ENCODE measurements around the gene SMAP2.
"Not testable (repeated sequence)": the region's sequence is repeated elsewhere in the genome, so short reads cannot be mapped to it uniquely, and the experiment has no call there.

The SMAP2 gene

DNA sequence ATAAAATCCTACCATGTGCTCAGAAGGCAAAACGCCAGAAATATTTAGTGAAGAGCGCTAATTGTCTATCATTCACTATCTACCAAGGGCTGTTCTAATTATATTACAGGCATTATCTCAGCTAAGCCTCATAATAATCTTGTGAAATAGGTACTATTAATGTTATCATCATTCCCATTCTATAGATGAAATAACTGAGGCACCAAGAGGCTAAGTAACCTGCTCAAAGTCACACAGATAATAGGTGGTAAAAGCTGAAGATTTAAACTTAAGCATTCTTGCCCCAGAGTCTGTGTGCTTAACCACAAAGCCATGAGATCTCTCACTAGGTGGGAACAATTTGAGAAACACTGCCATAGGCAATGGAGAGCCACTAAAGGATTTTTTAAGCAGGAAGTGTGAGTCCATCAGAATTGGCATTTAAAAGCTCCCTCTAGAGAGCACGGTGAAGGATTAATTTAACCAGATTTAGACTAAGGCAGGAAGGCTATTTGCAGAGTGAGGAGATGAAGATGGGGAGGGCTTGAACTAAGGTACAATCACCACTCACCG lies 1.7 kb upstream of the SMAP2 start:
- in situ Hi-C loops (cut with MboI; ENCODE audit: low sequenced_read_pairs), result no loop called here

DNA sequence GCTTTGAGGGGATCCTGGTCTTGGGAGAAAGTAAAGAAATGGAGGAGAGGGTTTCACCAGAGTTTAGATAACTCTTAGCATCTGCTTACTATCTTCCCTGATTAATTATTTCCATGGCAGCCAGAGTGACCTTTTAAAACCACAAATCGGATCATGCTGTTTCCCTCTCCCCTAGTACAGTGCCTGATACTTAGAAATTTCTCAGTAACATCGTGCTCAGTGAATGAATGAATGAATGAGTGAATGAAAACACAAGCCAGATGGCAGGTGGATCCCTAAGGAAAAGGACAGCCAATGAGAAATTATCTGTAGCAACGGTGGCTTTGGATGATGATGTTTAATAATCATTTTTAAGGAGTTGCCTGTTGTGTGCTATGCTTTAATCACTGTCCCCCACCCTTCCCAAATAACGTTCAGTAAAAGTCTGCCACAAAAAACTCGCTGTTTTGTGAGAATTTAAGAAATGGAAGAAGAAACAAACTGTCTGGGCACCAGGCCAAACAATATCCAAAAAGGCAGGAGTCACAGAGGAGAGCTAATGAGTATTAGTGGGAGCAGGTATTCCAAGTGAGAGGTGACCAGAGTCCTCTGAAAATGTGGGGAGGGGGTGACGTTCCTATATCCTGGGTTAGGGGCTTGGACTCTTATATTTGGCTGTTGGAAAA lies 737 bp upstream of the SMAP2 start:
- in situ Hi-C loops (cut with MboI; ENCODE audit: low sequenced_read_pairs), result no loop called here

DNA sequence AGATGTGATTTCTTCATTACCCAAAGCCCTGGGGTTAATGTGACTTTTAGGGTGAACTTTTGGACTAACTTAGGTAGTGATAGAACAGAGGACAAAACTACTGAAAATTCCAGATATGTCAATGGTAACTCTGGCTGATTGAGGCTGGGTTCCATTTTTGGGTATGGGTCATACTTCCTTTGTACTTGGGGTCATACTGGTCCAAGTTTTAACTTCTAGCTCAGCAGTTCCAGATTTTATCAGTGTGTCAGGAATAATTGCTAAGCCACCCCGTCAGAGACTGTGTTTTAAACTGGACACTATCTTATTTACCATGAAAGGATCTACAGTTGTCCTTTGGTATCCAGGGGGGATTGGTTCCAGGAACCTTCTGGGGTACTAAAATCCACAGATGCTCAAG lies 4.0 kb downstream of the SMAP2 start:
- in situ Hi-C loops (cut with MboI; ENCODE audit: low sequenced_read_pairs), result no loop called here

DNA sequence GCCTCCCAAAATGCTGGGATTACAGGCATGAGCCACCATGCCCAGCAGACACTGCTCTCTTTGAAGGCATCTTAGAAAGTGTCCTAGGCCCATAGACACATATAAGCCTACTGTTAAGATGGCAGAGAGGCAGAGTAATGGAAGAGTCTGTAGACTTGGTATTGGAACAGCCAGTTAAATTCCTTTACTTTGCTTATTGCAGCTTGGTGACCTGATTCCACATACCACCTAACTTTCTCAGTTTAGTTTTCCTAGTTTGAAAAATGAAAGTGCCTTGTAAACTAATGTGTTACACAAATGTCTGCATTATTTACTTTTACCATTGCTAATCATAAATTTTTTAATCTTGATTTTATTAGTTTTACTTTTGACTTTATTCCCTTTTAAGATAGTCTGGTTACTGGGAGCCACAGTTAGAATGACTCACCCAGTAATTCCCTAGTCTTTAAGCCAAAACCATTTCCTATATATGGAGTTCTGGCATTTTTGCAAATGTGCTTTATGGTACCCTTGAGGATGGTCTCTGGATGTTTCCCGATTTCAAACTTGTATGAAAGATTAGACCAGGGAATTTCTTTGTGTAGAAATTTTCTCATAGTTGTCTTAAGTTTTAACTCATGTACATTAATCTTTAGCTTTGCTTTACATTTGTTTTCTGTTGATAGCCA lies 6.4 kb downstream of the SMAP2 start:
- in situ Hi-C loops (cut with MboI; ENCODE audit: low sequenced_read_pairs), result no loop called here

DNA sequence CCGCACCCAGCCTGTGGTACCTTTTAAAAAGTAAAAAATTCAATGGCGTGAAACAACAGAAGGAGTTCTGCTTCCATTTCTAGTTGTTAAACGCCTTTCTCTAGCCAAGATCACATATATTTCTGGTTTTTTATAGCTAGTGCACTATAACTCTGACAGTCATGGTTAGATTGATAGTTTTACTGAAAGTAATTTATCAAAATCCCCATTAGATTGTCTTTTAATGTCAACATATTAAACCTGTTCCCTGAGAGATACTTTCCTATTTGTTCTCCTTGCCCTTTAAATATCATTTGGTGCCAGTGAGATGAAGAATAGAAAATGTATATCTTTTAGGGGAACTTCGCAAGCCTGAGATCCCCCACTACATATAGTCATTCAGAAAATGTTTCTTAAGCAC lies 7.3 kb downstream of the SMAP2 start:
- in situ Hi-C loops (cut with MboI; ENCODE audit: low sequenced_read_pairs), result no loop called here

DNA sequence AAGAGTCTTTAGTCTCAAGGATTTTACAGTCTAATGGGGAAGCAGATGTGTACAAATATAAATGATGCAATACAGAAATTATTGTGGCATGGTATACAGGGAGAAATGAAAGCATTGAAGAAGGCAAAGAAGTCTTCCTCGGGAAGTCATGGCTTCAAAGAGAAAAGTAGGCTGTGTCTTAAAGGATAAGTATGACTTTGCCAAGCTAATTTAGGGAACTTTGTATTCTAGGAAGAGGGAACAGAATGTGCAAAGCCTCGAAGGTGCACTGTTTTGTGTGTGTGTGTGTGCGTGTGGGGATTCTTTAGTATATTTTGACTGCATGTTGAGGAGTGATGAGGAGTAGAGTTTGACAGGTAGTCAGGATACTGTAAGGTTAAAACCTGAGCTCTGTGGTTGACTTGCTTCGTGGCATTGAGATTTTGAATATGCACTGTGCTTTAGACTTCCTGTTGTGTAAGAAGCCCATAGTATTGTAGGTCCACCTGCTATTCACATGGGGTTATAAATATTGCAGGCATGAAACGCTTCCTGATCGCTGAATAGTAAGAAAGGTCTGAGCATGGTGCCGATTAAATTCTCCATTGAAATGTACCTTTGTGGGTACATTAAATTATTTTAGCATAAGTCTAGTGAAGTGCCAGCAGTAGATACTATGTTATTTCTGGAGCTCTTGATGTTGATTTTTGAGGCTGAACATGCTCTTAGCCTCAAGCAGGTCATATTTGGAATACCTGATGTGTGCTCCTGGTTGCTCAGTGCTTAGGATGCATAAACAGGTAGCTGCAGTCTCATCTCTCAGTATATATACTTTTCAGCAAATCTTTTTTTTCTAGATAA lies 8.0 kb downstream of the SMAP2 start:
- in situ Hi-C loops (cut with MboI; ENCODE audit: low sequenced_read_pairs), result no loop called here

DNA sequence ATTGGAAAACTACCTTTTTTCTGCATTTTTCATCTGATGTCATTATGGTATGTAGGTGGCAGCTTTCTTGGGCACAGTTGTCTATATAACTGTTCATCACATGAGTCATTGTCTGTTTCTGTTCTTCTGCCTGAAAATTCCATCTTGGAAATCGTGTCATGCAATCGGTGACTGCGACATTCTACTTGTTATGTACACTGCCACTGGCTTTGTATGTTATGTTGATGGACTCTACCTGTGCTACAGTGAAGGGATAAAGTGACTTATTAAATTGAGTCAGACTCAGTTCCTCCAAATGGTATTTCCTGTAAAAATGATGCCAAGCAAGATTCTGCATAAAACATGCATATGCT lies 8.6 kb downstream of the SMAP2 start:
- in situ Hi-C loops (cut with MboI; ENCODE audit: low sequenced_read_pairs), result no loop called here

DNA sequence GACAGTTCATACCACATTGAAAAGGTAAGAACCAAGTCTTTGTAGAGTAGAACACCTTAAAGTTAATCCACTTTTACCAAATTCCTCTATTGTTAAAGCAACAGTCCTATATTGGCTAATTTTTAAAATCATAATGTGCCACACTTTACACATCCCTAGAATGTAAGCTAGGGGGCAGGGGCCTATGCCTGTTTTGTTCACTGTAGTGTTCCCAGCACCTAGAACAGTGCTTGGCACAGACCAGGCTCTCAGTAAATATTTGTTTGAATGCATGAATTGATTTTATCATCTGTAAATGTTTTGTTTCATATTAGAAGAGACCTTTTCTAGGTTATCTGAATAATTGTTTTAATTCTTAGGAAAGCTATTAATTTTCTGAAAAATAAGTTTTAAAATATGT lies 9.1 kb downstream of the SMAP2 start:
- in situ Hi-C loops (cut with MboI; ENCODE audit: low sequenced_read_pairs), result no loop called here

DNA sequence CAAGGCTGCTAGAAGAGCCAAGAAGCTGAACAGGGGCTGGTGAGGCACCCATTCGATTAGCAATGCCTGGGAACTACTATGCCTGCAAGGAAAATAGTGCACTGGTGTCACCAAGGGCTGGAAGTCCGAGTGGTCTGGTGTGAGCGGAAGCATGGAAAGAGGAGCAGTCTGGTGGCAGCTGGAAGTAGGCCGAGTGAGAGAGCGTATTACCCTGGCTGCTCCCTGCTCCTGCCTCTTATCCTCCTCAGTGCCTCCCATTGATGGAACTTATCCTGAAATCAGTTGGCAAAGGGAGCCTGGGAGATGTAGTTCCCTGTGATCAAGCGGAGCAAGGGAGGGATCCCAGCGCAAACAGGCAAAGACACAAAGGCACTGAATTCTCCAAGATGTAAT lies 9.6 kb downstream of the SMAP2 start:
- in situ Hi-C loops (cut with MboI; ENCODE audit: low sequenced_read_pairs), result no loop called here

DNA sequence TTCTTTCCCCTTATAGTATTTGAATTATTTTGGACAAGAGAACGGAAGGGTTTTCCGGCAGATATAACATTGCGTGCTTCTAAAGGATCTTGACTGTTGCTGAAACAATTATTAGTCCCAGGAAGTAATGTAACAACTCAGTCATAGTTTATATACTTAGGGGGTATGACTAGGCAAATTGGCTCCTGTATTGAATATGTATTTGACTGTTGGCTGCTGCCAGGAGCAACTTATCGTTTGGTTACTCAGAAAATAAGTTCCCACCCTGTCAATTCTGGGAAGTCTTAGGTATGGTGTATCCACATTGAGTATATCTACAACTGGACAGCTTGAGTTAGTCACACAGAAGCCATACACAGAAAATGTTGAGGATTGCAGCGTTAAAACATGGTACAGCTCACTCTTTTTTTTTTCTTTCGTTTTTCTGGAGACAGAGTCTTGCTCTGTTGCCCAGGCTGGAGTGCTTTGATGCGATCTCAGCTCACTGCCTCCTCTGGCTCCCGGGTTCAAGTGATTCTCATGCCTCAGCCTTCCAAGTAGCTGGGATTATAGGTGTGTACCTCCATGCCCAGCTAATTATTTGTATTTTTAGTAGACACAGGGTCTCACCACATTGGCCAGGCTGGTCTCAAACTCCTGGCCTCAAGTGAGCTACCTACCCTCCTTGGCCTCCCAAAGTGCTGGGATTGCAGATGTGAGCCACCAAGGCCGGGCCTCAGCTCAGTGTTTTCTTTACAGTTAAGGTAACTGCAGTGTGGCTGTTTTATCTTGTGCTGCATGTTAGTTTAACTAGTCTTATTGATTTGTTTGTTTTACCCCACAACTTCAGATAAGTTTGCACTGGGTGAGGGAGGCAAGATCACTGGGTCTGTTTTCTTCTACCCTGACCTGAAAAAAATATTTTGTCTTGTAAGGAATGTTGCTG lies 10.2 kb downstream of the SMAP2 start:
- in situ Hi-C loops (cut with MboI; ENCODE audit: low sequenced_read_pairs), result no loop called here

DNA sequence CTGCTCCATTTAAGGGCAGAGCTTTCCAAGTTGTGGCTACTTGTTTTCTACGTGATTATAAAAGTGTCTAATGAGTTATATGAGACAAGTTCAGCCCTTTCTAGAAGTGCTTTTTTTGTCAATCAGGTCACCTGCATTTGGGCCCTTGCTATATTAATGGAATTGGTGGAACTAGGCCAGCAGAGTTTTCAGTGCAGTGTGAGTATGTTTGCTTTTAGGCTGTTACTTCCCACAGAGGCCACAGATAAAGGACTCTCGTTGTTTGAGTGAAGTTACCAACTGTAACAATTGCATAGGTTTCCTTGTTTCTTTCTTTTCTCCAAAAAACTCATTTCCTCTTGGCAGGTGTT lies 10.9 kb downstream of the SMAP2 start:
- in situ Hi-C loops (cut with MboI; ENCODE audit: low sequenced_read_pairs), result no loop called here

DNA sequence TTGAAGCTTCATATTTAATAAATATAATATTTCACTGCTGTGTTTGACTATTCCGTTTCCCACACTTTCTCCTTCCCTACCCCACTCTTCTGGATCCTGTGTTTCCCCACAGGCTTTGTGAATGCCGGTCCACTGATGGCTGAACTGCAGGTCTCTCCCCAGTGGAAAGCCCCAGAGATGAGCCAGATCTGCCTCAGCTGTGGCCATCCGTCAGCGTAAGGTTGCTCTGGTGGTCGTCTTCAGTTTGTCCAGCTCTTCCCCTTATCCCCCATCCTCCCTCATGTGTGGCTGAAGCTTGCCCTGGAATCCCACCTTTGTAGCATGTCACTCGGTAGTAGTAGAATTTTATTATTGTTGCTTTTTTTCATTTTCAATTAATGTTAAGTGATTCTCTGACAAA lies 11.4 kb downstream of the SMAP2 start:
- in situ Hi-C loops (cut with MboI; ENCODE audit: low sequenced_read_pairs), result no loop called here

DNA sequence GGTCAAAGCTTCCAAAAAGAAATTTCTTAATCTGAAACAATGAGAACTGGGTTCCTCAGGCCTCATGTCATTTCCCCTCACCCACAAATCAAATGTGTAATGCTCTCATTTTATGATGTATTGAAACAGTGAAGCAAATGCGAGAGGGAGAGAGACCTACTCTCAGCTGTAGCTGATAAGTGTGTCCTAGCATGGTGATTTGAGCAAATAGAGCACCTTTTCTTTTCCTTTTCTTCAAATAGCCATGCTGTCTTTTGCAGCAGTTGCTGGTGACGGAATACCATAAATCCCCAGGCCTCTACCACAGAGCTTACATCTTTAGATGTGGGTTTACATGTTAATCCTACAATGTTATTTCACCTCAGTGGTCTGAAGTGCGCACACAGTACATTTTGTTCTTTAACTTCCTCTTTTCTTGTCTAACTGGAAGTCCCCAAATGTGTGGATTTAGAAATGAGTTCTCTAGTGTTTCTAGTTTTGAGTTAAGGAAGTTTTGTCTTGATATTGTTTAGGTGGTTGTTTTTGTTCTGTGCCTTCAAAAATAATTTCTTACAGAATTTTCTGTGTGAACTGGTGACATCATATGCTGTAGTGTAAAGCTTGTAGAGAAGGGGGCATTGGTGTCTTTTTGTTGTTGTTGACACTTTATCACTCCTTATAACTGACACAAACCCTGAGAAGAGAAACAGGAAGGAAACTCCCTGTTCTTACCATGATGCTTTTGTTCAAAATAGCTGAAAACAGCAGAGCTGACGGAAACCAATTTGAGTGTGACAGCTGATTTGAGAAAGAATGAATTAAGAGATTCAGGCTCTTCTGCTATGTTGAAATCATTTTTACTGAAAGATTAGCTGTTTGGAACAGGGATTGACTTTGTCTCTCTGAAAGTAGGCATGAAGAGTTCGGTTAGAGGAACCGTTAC lies 12.2 kb downstream of the SMAP2 start:
- in situ Hi-C loops (cut with MboI; ENCODE audit: low sequenced_read_pairs), result no loop called here

DNA sequence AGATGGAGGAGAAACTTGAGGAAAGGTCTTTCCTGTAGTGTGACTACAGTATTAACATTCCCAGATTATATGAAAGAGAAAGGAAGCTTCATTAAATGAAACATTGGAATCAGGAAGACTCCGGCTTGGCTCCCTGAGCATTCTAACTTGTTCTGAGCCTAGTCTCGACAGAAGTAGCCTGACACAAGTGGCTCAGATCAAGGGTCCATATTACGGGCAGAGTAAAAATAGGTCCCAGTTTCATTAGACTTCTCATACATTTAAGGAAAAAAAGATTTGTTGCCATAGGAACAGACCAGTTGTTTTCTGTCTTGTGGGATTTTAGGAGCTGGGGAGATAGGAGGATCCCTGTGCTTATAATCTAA lies 12.8 kb downstream of the SMAP2 start:
- in situ Hi-C loops (cut with MboI; ENCODE audit: low sequenced_read_pairs), result no loop called here

DNA sequence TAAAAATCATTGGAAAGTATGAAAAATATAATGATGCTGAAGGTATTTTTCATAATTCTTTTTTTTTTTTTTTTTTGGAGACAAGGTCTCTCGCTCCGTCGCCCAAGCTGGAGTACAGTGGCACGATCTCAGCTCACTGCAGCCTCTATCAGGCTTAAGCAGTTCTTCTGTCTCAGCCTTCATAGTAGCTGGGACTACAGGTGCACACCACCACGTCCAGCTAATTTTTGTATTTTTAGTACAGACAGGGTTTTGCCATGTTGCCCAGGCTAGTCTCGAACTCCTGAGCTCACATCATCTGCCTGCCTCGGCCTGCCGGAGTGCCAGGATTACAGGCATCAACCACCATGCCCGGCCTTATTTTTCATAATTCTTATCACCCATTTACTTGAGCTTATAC lies 13.3 kb downstream of the SMAP2 start:
- in situ Hi-C loops (cut with MboI; ENCODE audit: low sequenced_read_pairs), result no loop called here

DNA sequence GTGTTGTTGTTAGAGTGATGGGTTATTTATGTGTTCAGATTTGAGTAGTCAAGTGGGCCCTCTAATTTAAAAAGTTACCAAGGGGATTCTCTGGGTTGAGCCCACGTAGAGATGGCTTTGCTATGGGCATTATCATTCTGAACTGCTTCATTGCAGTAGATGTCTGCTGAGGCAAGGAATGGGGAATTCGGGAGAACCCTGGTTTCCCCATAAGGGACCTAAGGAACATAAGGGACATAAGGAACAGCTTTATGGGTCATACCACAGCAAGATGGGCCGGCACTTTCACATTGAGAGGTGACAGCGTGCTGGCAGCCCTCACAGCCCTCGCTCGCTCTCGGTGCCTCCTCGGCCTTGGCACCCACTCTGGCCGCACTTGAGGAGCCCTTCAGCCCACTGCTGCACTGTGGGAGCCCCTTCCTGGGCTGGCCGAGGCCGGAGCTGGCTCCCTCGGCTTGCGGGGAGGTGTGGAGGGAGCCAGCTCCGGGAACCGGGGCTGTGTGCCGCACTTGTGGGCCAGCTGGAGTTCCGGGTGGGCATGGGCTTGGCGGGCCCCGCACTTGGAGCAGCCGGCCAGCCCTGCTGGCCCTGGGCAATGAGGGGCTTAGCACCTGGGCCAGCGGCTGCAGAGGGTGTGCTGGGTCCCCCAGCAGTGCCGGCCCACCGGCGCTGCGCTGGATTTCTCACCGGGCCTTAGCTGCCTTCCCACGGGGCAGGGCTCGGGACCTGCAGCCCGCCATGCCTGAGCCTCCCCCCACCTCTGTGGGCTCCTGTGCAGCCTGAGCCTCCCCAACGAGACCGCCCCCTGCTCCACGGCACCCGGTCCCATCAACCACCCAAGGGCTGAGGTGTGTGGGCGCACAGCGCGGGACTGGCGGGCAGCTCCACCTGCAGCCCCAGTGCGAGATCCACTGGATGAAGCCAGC lies 14.1 kb downstream of the SMAP2 start:
- in situ Hi-C loops (cut with MboI; ENCODE audit: low sequenced_read_pairs), result not testable (repeated sequence)

DNA sequence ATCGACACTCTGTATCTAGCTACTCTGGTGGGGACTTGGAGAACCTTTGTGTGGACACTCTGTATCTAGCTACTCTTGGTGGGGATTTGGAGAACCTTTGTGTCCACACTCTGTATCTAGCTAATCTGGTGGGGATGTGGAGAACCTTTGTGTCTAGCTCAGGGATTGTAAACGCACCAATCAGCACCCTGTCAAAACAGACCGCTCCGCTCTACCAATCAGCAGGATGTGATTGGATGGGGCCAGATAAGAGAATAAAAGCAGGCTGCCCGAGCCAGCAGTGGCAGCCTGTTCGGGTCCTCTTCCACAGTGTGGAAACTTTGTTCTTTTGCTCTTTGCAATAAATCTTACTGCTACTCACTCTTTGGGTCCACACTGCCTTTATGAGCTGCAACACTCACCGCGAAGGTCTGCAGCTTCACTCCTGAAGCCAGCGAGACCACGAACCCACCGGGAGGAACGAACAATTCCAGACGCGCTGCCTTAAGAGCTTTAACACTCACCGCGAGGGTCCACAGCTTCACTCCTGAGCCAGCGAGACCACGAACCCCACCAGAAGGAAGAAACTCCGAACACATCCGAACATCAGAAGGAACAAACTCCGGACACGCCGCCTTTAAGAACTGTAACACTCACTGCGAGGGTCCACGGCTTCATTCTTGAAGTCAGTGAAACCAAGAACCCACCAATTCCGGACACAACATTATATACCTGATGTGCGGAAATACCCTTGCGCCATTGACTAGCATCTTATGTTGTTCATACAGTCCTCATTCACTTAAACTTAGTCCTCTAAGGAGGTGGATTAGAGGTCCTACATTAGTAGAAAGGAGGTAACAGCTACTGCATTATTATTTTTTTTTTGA lies 15.2 kb downstream of the SMAP2 start:
- in situ Hi-C loops (cut with MboI; ENCODE audit: low sequenced_read_pairs), result not testable (repeated sequence)

DNA sequence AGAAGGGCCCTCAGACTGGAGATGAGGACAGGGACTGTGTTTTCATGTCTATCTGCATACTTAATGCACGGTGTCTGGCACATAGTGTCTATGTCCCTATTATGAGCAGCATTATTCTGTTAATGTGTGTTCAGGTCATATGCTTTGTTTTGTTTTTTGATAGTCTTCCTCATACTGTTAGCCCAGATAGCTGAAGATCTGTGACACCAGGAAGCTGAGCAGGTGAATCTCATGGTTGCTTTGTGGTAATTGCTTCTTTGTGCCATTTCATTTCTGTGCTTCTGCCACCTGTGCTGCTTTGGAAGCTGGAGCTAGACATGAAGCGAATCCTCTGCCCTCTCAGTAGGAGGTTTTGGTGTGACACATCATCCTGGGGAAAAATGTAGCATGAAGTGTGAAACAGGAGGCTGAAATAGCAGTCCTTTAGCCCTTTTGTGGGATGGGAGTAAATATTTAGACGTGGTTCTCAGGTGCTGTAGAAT lies 15.8 kb downstream of the SMAP2 start:
- in situ Hi-C loops (cut with MboI; ENCODE audit: low sequenced_read_pairs), result no loop called here
